HAP-1 (cell line): ENCODE results near the gene TMEM63A.
A peak's percentile ranks its signal among the peaks of the same experiment; 100 is the strongest.

Source experiments
- DNase-seq, 2 experiments: peaks; one replicate each; pipeline ENCODE4 v3.0.0-alpha.2; 2016 to 2020; ENCODE audit warnings: low spot score in 2 of 2
- H3K27me3 ChIP-seq: fragments of 250-450 bp; sonication (Bioruptor Pico); 2 replicates; pipeline ENCODE4 v1.5.1; 2020; ENCODE audit warnings: low read depth, mild to moderate bottlenecking, moderate library complexity
- H3K36me3 ChIP-seq: fragments of 250-450 bp; sonication (Bioruptor Pico); replicated peaks from 2 replicates; pipeline ENCODE4 v1.5.1; 2020; ENCODE audit warnings: mild to moderate bottlenecking
- H3K4me1 ChIP-seq: fragments of 250-450 bp; sonication (Bioruptor Pico); 2 replicates; pipeline ENCODE4 v1.5.1; 2020; ENCODE audit warnings: mild to moderate bottlenecking
- H3K4me3 ChIP-seq: fragments of 250-450 bp; sonication (Bioruptor Pico); 2 replicates; pipeline ENCODE4 v1.5.1; 2020; ENCODE audit warnings: mild to moderate bottlenecking, moderate library complexity
- H3K9me3 ChIP-seq: fragments of 250-450 bp; sonication (Bioruptor Pico); 2 replicates; pipeline ENCODE4 v1.5.1; 2020; ENCODE audit warnings: mild to moderate bottlenecking, moderate library complexity
- in situ Hi-C: fragments of 300-500 bp; cut with MboI; formaldehyde crosslinking; loops from 3 replicates; pipeline ENCODE4 v1.14.3; 2020; ENCODE audit warnings: low sequenced_read_pairs, inconsistent platforms, mixed read lengths

TMEM63A gene

GRCh38 chr1:225886159-225887029 is 4.2 kb upstream of the TMEM63A start:
- Histone ChIP-seq H3K27me3 (no peaks in the 10 kb centered on the region), H3K36me3 (no peaks in the 10 kb centered on the region), H3K4me3 (no peak overlapping the region), H3K4me1 (peaks cover 1% of the 10 kb centered on the region), H3K9me3 (no peaks in the 10 kb centered on the region)
- in situ Hi-C loops: no loop called here
- DNase-seq: no peak

GRCh38 chr1:225885336-225885735 is 3.2 kb upstream of the TMEM63A start:
- Histone ChIP-seq H3K4me3 (no peak overlapping the region), H3K27me3 (no peaks in the 10 kb centered on the region), H3K36me3 (no peaks in the 10 kb centered on the region), H3K4me1 (peaks cover 11% of the 10 kb centered on the region), H3K9me3 (no peaks in the 10 kb centered on the region)
- no peak for DNase-seq
- in situ Hi-C loops: no loop called here

GRCh38 chr1:225883616-225884265 is 1.6 kb upstream of the TMEM63A start:
- Histone ChIP-seq H3K4me3 (no peak overlapping the region), H3K9me3 (no peaks in the 10 kb centered on the region), H3K4me1 (peaks cover 12% of the 10 kb centered on the region), H3K36me3 (no peaks in the 10 kb centered on the region), H3K27me3 (no peaks in the 10 kb centered on the region)
- no peak for DNase-seq
- in situ Hi-C loops: no loop called here

GRCh38 chr1:225882694-225883615 is 775 bp upstream of the TMEM63A start:
- Histone ChIP-seq H3K4me3 (peak overlapping the region; percentile 73), H3K9me3 (no peaks in the 10 kb centered on the region), H3K36me3 (peaks cover 1% of the 10 kb centered on the region; the same call in 1 of the 2 replicates), H3K27me3 (no peaks in the 10 kb centered on the region), H3K4me1 (peaks cover 12% of the 10 kb centered on the region)
- DNase-seq: peak; percentile 19 to 57
- in situ Hi-C loops: no loop called here

- peaks cover 12% of the 10 kb centered on the region for H3K4me1 ChIP-seq
- peak overlapping the region; percentile 73 for H3K4me3 ChIP-seq
- H3K9me3 ChIP-seq: no peaks in the 10 kb centered on the region
- in situ Hi-C loops: no loop called here
- H3K36me3 ChIP-seq: peaks cover 10% of the 10 kb centered on the region
- peak; percentile 56 to 60 for DNase-seq
- no peaks in the 10 kb centered on the region for H3K27me3 ChIP-seq
Observed at GRCh38 chr1:225881081-225881958, 860 bp downstream of the TMEM63A start.

GRCh38 chr1:225880636-225881035 is 1.5 kb downstream of the TMEM63A start:
- H3K4me3 ChIP-seq: no peak overlapping the region
- in situ Hi-C loops: no loop called here
- peaks cover 12% of the 10 kb centered on the region for H3K4me1 ChIP-seq
- DNase-seq: no peak
- no peaks in the 10 kb centered on the region for H3K27me3 ChIP-seq
- H3K36me3 ChIP-seq: peaks cover 10% of the 10 kb centered on the region
- no peaks in the 10 kb centered on the region for H3K9me3 ChIP-seq

GRCh38 chr1:225880222-225880588 is 2.0 kb downstream of the TMEM63A start:
- H3K4me1 ChIP-seq: peaks cover 12% of the 10 kb centered on the region
- no peak for DNase-seq
- no peaks in the 10 kb centered on the region for H3K9me3 ChIP-seq
- peaks cover 10% of the 10 kb centered on the region for H3K36me3 ChIP-seq
- H3K4me3 ChIP-seq: no peak overlapping the region
- H3K27me3 ChIP-seq: no peaks in the 10 kb centered on the region
- in situ Hi-C loops: no loop called here

GRCh38 chr1:225879521-225880221 is 2.5 kb downstream of the TMEM63A start:
- DNase-seq: no peak
- peaks cover 12% of the 10 kb centered on the region for H3K4me1 ChIP-seq
- no peaks in the 10 kb centered on the region for H3K27me3 ChIP-seq
- peaks cover 10% of the 10 kb centered on the region for H3K36me3 ChIP-seq
- H3K9me3 ChIP-seq: no peaks in the 10 kb centered on the region
- no peak overlapping the region for H3K4me3 ChIP-seq
- in situ Hi-C loops: no loop called here

- Histone ChIP-seq H3K36me3 (peaks cover 15% of the 10 kb centered on the region), H3K4me1 (peaks cover 12% of the 10 kb centered on the region), H3K27me3 (no peaks in the 10 kb centered on the region), H3K4me3 (no peak overlapping the region), H3K9me3 (no peaks in the 10 kb centered on the region)
- in situ Hi-C loops: no loop called here
- no peak for DNase-seq
Observed at GRCh38 chr1:225878282-225878681, 3.9 kb downstream of the TMEM63A start.

- Histone ChIP-seq H3K36me3 (peaks cover 15% of the 10 kb centered on the region), H3K4me3 (no peak overlapping the region), H3K27me3 (no peaks in the 10 kb centered on the region), H3K4me1 (peaks cover 12% of the 10 kb centered on the region), H3K9me3 (no peaks in the 10 kb centered on the region)
- peak in 1 of 2 experiments; percentile 75 for DNase-seq
- in situ Hi-C loops: no loop called here
Observed at GRCh38 chr1:225877580-225877979, 4.6 kb downstream of the TMEM63A start.

GRCh38 chr1:225876900-225877510 is 5.2 kb downstream of the TMEM63A start:
- no peak for DNase-seq
- Histone ChIP-seq H3K9me3 (no peaks in the 10 kb centered on the region), H3K4me3 (no peak overlapping the region), H3K27me3 (no peaks in the 10 kb centered on the region), H3K4me1 (peaks cover 12% of the 10 kb centered on the region), H3K36me3 (peaks cover 15% of the 10 kb centered on the region)
- in situ Hi-C loops: no loop called here
